ENCODE data around the gene TOX2. TPM values are rescaled to one million over a fixed set of nuclear protein-coding genes. Genes with fewer than 3 reads are reported as not detected.

TOX2 gene
- total and polyA plus RNA-seq, 2 of the 4 experiments (the other 2 are of a cell fraction) = 1.3 to 17.5 TPM

- TF ChIP-seq SMC3 (IDR thresholded peaks at IDR 0.05; ENCODE audit: low read depth, low read length) (no peak), CEBPB (IDR thresholded peaks at IDR 0.05; ENCODE audit: low read depth, low read length) (peak; percentile 63; the same call in 1 of the 2 replicates), USF2 (IDR thresholded peaks at IDR 0.05; ENCODE audit: low read depth, low read length) (peak; percentile 94), MAZ (IDR thresholded peaks at IDR 0.05; ENCODE audit: borderline replicate concordance, low read depth, low read length) (no peak), RCOR1 (IDR thresholded peaks at IDR 0.05; ENCODE audit: insufficient replicate concordance, low read length) (no peak)
- Histone ChIP-seq H3K79me1 (ENCODE audit: low read depth in 1 of 2, low read length in 2 of 2) (no peaks in the 10 kb centered on the region), H3K18ac (ENCODE audit: low read depth, low read length) (peak overlapping the region; percentile 79; the same call in 1 of the 2 replicates), H2BK20ac (ENCODE audit: low read depth, low read length) (peak overlapping the region; percentile 8; the same call in 1 of the 2 replicates), H4K5ac (ENCODE audit: low read depth, low read length) (peak overlapping the region; percentile 85), H3K23ac (ENCODE audit: low read depth, low read length) (peak overlapping the region; percentile 16; the same call in 1 of the 2 replicates), H2BK5ac (ENCODE audit: low read depth, low read length, poor library complexity, severe bottlenecking) (no peak overlapping the region), H3K9me3 (ENCODE audit: control insufficient read depth, insufficient read depth, low read length) (no peaks in the 10 kb centered on the region), H3K4me3 (ENCODE audit: insufficient read depth, low read depth, low read length) (no peak overlapping the region), H3K4ac (ENCODE audit: low read depth, low read length) (peak overlapping the region; percentile 17), H2BK15ac (ENCODE audit: low read depth, low read length) (peak overlapping the region; percentile 16; the same call in 1 of the 3 replicates), H3K27me3 (ENCODE audit: control insufficient read depth, insufficient read depth, low read length) (no peaks in the 10 kb centered on the region), H4K20me1 (ENCODE audit: insufficient read depth, low read length) (no peaks in the 10 kb centered on the region), H3K4me2 (ENCODE audit: low read depth, low read length) (0 out of 2 replicates have a peak overlapping the region, but pooled peaks have one; percentile 54), H3K9me1 (ENCODE audit: insufficient read depth, low read length) (no peaks in the 10 kb centered on the region; the same call in 1 of the 2 replicates), H3K9ac (ENCODE audit: low read depth, low read length) (no peak overlapping the region), H2AFZ (replicated peaks; ENCODE audit: low read length, poor library complexity) (peak overlapping the region; percentile 84), H4K91ac (ENCODE audit: insufficient read depth, low read depth, low read length) (peak overlapping the region; percentile 26), H3K56ac (ENCODE audit: extremely low read depth, insufficient read depth, low read length) (no peak overlapping the region), H2BK120ac (ENCODE audit: low read depth, low read length) (peak overlapping the region; percentile 74; the same call in 1 of the 2 replicates), H3K4me1 (ENCODE audit: control insufficient read depth, insufficient read depth, low read length) (peaks cover 3% of the 10 kb centered on the region), H3K14ac (replicated peaks; ENCODE audit: low read depth, low read length) (peak overlapping the region; percentile 53; the same call in 1 of the 2 replicates), H3K36me3 (ENCODE audit: control insufficient read depth, insufficient read depth, low read length) (no peaks in the 10 kb centered on the region), H2AK9ac (replicated peaks; ENCODE audit: low read depth, low read length, poor library complexity) (no peak overlapping the region), H2AK5ac (ENCODE audit: low read depth, low read length) (peak overlapping the region; percentile 25; the same call in 1 of the 2 replicates), H4K8ac (ENCODE audit: low read depth in 2 of 2, low read length in 2 of 2) (peak overlapping the region; percentile 46 to 76; a peak in 3 of 4 replicates), H3K27ac (ENCODE audit: insufficient read depth, low read length) (no peak overlapping the region; the same call in 1 of the 2 replicates)
- DNase-seq (peak; percentile 69), ATAC-seq (ENCODE audit: low read depth) (peak; percentile 85)
- in situ Hi-C loops (cut with MboI; ENCODE audit: low sequenced_read_pairs) (loop anchor here (10.0 kb wide), 1 partner anchor 635 kb away; the partner anchor contains the start of gene SRSF6), dilution Hi-C loops (cut with HindIII; ENCODE audit: low sequenced_read_pairs, unreplicated experiment) (no loop called here), intact Hi-C loops (cut with micrococcal nuclease) (loop anchor here (5.0 kb wide), 1 partner anchor 643 kb away; no protein-coding TSS in a partner anchor)
- BruUV-seq (replicated peaks) = no TSS peak
- 45% methylated on average over 4 of the region's 7 CpGs; no CpG with 5 or more reads in 1 of the 2 experiments for WGBS, 2 experiments (ENCODE audit: extremely low coverage in 2 of 2, insufficient read length in 1 of 2)
- CTCF ChIA-PET = no interaction called here
- POLR2A ChIA-PET (ENCODE audit: unreplicated experiment) = no interaction called here
Measured at GRCh38 chr20:44089987-44090674, 175.5 kb downstream of the TOX2 start.

Data from IMR-90 (cell line).